GM12878 (cell line): ENCODE data around the gene PFKFB3. TPM values are rescaled to one million over a fixed set of nuclear protein-coding genes. Genes with fewer than 3 reads are reported as not detected.

Source experiments
- ATAC-seq: fragments of 200-7000 bp; cut with Tn5 transposase; 3 replicates; pipeline ENCODE4 v1.9.1; 2020; ENCODE audit warnings: mild to moderate bottlenecking, moderate library complexity
- BruUV-seq: library from RNA; stranded (reverse); fragments of 400-500 nt; replicated peaks from 2 replicates; lab custom pipeline; 2021; lab: Mats Ljungman, UMichigan
- CTCF ChIA-PET: fragments of 300-600 bp; sonication (Branson Sonifier 250); formaldehyde crosslinking; extraction: SDS; loops from one replicate; lab custom pipeline; 2021; ENCODE audit warnings: inconsistent platforms; lab: Yijun Ruan, JAX
- POLR2A ChIA-PET: fragments of 350-600 bp; formaldehyde crosslinking; extraction: SDS; loops from one replicate; lab custom pipeline; 2021; ENCODE audit warnings: inconsistent platforms; lab: Charles Lee
- RAD21 ChIA-PET: fragments of 300-600 bp; sonication (Branson Sonifier 250); formaldehyde crosslinking; loops from one replicate; lab custom pipeline; 2023; ENCODE audit warnings: antibody characterized with exemption; ENCODE audit not compliant: unreplicated experiment; lab: Charles Lee
- SMC1A ChIA-PET: fragments of 300-600 bp; sonication (Branson Sonifier 250); formaldehyde crosslinking; loops from one replicate; lab custom pipeline; 2023; ENCODE audit not compliant: unreplicated experiment, uncharacterized antibody; lab: Charles Lee
- DNase-seq: peaks from one replicate; pipeline ENCODE4 v3.0.0-alpha.2; 2011; ENCODE audit warnings: low read depth, low spot score
- FAIRE-seq: peaks from 3 replicates; lab custom pipeline; 2011; peaks lifted over from hg19 to GRCh38; lab: Jason Lieb, UNC
- H2AFZ ChIP-seq: 2 replicates; pipeline ENCODE4 v1.6.0; 2011; ENCODE audit warnings: low read depth, low read length, control low read depth; ENCODE audit not compliant: control insufficient read depth
- H3K27ac ChIP-seq: 2 replicates; pipeline ENCODE4 v1.5.1; 2011; ENCODE audit warnings: control low read depth; ENCODE audit not compliant: control insufficient read depth, insufficient read depth
- H3K27me3 ChIP-seq, 2 experiments: replicated peaks in 1 of 2; 2 replicates each; pipeline versions ENCODE4 v1.6.0 to v1.6.1; 2011; ENCODE audit warnings: low read length in 1 of 2; ENCODE audit not compliant: control insufficient read depth in 2 of 2, insufficient read depth in 2 of 2
- H3K36me3 ChIP-seq, 2 experiments: 2 replicates each; pipeline ENCODE4 v1.5.1; 2011; ENCODE audit warnings: low read length in 1 of 2; ENCODE audit not compliant: control insufficient read depth in 2 of 2, insufficient read depth in 2 of 2
- H3K4me1 ChIP-seq: 2 replicates; pipeline ENCODE4 v1.6.1; 2011; ENCODE audit warnings: mild to moderate bottlenecking, low read length, moderate library complexity, mixed read lengths; ENCODE audit not compliant: control insufficient read depth, insufficient read depth
- H3K4me2 ChIP-seq: 2 replicates; pipeline ENCODE4 v1.6.0; 2011; ENCODE audit warnings: control low read depth; ENCODE audit not compliant: control insufficient read depth, insufficient read depth
- H3K4me3 ChIP-seq: fragments of 200-600 bp; sonication (generic); 2 replicates; pipeline ENCODE4 v1.5.1; 2016
- H3K79me2 ChIP-seq: 2 replicates; pipeline ENCODE4 v1.6.0; 2011; ENCODE audit warnings: low read length; ENCODE audit not compliant: control insufficient read depth, insufficient read depth
- H3K9ac ChIP-seq: 2 replicates; pipeline ENCODE4 v1.8.0; 2011; ENCODE audit warnings: low read length, control low read depth, mixed read lengths; ENCODE audit not compliant: control insufficient read depth, insufficient read depth
- H3K9me3 ChIP-seq: replicated peaks from 3 replicates; pipeline ENCODE4 v1.5.1; 2011; ENCODE audit warnings: mild to moderate bottlenecking, low read length; ENCODE audit not compliant: control insufficient read depth, insufficient read depth
- H4K20me1 ChIP-seq: 2 replicates; pipeline ENCODE4 v1.6.0; 2011; ENCODE audit not compliant: control insufficient read depth, insufficient read depth
- FOXK2 ChIP-seq: fragments of 450-650 bp; IDR thresholded peaks from 2 replicates; pipeline ENCODE4 v1.6.1; 2017; ENCODE audit warnings: mild to moderate bottlenecking, moderate library complexity
- GABPA ChIP-seq: IDR thresholded peaks from 2 replicates; pipeline ENCODE4 v1.6.1; 2014; ENCODE audit warnings: antibody characterized with exemption, low read depth, mild to moderate bottlenecking, inconsistent platforms
- HCFC1 ChIP-seq: fragments of 150-350 bp; IDR thresholded peaks from 2 replicates; pipeline ENCODE4 v1.6.1; 2014; ENCODE audit warnings: low read length
- HDGF ChIP-seq: fragments of 450-650 bp; IDR thresholded peaks from 2 replicates; pipeline ENCODE4 v1.6.1; 2016; ENCODE audit warnings: antibody characterized with exemption
- IRF4 ChIP-seq: IDR thresholded peaks from 2 replicates; pipeline ENCODE4 v1.6.1; 2011; ENCODE audit warnings: low read depth, low read length
- LARP7 ChIP-seq: fragments of 450-650 bp; IDR thresholded peaks from 2 replicates; pipeline ENCODE4 v1.6.1; 2017; ENCODE audit warnings: mild to moderate bottlenecking
- MTA2 ChIP-seq: fragments of 450-650 bp; IDR thresholded peaks from 2 replicates; pipeline ENCODE4 v1.6.1; 2016; ENCODE audit warnings: low read depth, mild to moderate bottlenecking, moderate library complexity
- MYC ChIP-seq: IDR thresholded peaks from 2 replicates; pipeline ENCODE4 v1.6.1; 2011; ENCODE audit warnings: mild to moderate bottlenecking, low read length, moderate library complexity, inconsistent platforms; ENCODE audit not compliant: insufficient read depth, insufficient replicate concordance, insufficient read length, severe bottlenecking
- NR2C2 ChIP-seq: IDR thresholded peaks from 2 replicates; pipeline ENCODE4 v1.6.1; 2011; ENCODE audit warnings: borderline replicate concordance, low read depth; ENCODE audit not compliant: control insufficient read depth, insufficient read length
- NRF1 ChIP-seq: conservative IDR thresholded peaks from 2 replicates; pipeline ENCODE4 v1.6.1; 2011; ENCODE audit warnings: mild to moderate bottlenecking, low read depth, low read length, improper control_type of control experiment
- PML ChIP-seq: IDR thresholded peaks from 2 replicates; pipeline ENCODE4 v1.6.1; 2012; ENCODE audit warnings: low read length, inconsistent platforms
- RCOR1 ChIP-seq: conservative IDR thresholded peaks from 2 replicates; pipeline ENCODE4 v1.6.1; 2012; ENCODE audit warnings: low read depth, low read length, improper control_type of control experiment
- RFX5 ChIP-seq: IDR thresholded peaks from 2 replicates; pipeline ENCODE4 v1.6.1; 2011; ENCODE audit warnings: low read depth, low read length, improper control_type of control experiment
- SPI1 ChIP-seq: IDR thresholded peaks from 2 replicates; pipeline ENCODE4 v1.6.1; 2011; ENCODE audit warnings: low read depth, mild to moderate bottlenecking, low read length, moderate library complexity, borderline replicate concordance; ENCODE audit not compliant: insufficient read depth
- TAF1 ChIP-seq: IDR thresholded peaks from 2 replicates; pipeline ENCODE4 v1.6.1; 2011; ENCODE audit warnings: mild to moderate bottlenecking, low read depth, low read length, borderline replicate concordance
- ZZZ3 ChIP-seq: IDR thresholded peaks from 2 replicates; pipeline ENCODE4 v1.6.1; 2011; ENCODE audit warnings: low read depth; ENCODE audit not compliant: control insufficient read depth, insufficient read length
- WGBS: methylation state at CpG from one replicate; pipeline ENCODE4 v1.1.6; 2016; ENCODE audit warnings: low lambda C conversion rate; ENCODE audit not compliant: insufficient replicate concordance, insufficient coverage; ENCODE audit errors: missing lambda C conversion rate; 5-methylcytosine and 5-hydroxymethylcytosine counted together
- in situ Hi-C: fragments of 300-500 bp; cut with MboI; formaldehyde crosslinking; loops from 9 replicates; pipeline ENCODE4 v1.14.3; 2018; ENCODE audit warnings: mixed read lengths
- intact Hi-C: fragments of 100-400 bp; cut with micrococcal nuclease; formaldehyde crosslinking; loops from one replicate; pipeline ENCODE4 v1.14.2; 2022; ENCODE audit not compliant: unreplicated experiment
- polyA plus RNA-seq, 11 experiments: library from polyadenylated mRNA; depleted of rRNA in 4 of 11; unstranded in 6 of 11; stranded (reverse) in 5 of 11; fragments of >200 nt; fragmentation: Nextera tagmentation in 4 of 11; fragmentation: Illumina TruSeq in 1 of 11; extraction: Ambion mirVana in 4 of 11; extraction: Trizol in 1 of 11; gene quantifications; 1 replicate in 1 of 11; 2 replicates in 10 of 11; pipeline versions ENCODE4 v1.2.1 to v1.2.3, GENCODE V29; 2011 to 2016; ENCODE audit warnings: inconsistent platforms in 2 of 11, missing spikeins in 2 of 11, low read depth in 1 of 11
- total RNA-seq, 4 experiments: library from RNA; depleted of rRNA in 3 of 4; stranded (reverse); fragments of >200 nt in 3 of 4; fragmentation: Illumina TruSeq in 1 of 4; extraction: Trizol in 1 of 4; gene quantifications; 2 replicates each; pipeline versions ENCODE4 v1.2.1 to v1.2.3, GENCODE V29; 2013 to 2021
- TF ChIP-seq, protein P1 (sequence below): IDR thresholded peaks from 2 replicates; pipeline ENCODE4 v1.6.1; 2011; ENCODE audit warnings: borderline replicate concordance, low read depth, mild to moderate bottlenecking, moderate library complexity, mixed read lengths, low read length; ENCODE audit not compliant: insufficient read depth; ENCODE audit errors: extremely low read length
- TF ChIP-seq, protein P2 (sequence below): fragments of 450-650 bp; formaldehyde crosslinking; IDR thresholded peaks from 2 replicates; pipeline ENCODE4 v1.5.0; 2022; ENCODE audit warnings: mild to moderate bottlenecking, missing genetic modification characterization
- TF ChIP-seq, protein P3 (sequence below): IDR thresholded peaks from 2 replicates; pipeline ENCODE4 v1.6.1; 2011; ENCODE audit warnings: low read depth, mild to moderate bottlenecking, low read length, moderate library complexity, borderline replicate concordance; ENCODE audit errors: extremely low read depth

PFKFB3 gene
- total and polyA plus RNA-seq, 10 of the 15 experiments (the other 5 are each of a cell fraction or from before 2014, with no cell fraction given) = 1.6 to 46.7 (median 13.7) TPM

DNA sequence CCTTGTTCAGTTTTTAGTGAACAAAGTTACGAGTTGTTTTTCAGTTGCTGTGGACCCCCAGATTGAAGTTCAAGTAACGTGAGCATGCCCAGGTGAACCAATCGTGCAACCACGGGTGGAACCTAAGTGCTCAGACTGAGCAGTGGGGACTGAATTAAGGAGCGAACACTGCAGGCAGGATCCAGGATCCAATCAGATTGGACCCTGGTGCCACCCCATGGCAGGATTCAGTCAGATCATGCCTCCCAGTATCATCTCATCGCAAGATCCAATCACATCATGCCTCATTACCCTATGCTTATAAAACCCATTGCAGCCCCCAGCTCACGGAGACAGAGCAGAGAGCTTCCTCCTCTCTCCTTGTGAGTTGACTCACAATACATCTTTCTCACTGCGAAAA, 80.9 kb downstream of the PFKFB3 start:
- in situ Hi-C loops = no loop called here
- TF ChIP-seq FOXK2 (no peak), IRF4 (no peak), RFX5 (no peak), TAF1 (no peak), PML (no peak), GABPA (no peak), HDGF (no peak), ZZZ3 (no peak), LARP7 (no peak), HCFC1 (no peak), NRF1 (no peak), RCOR1 (no peak), NR2C2 (no peak), SPI1 (no peak), MYC (no peak), MTA2 (no peak)
- TF ChIP-seq, protein P1, sequence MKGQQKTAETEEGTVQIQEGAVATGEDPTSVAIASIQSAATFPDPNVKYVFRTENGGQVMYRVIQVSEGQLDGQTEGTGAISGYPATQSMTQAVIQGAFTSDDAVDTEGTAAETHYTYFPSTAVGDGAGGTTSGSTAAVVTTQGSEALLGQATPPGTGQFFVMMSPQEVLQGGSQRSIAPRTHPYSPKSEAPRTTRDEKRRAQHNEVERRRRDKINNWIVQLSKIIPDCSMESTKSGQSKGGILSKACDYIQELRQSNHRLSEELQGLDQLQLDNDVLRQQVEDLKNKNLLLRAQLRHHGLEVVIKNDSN = no peak
- TF ChIP-seq, protein P2, sequence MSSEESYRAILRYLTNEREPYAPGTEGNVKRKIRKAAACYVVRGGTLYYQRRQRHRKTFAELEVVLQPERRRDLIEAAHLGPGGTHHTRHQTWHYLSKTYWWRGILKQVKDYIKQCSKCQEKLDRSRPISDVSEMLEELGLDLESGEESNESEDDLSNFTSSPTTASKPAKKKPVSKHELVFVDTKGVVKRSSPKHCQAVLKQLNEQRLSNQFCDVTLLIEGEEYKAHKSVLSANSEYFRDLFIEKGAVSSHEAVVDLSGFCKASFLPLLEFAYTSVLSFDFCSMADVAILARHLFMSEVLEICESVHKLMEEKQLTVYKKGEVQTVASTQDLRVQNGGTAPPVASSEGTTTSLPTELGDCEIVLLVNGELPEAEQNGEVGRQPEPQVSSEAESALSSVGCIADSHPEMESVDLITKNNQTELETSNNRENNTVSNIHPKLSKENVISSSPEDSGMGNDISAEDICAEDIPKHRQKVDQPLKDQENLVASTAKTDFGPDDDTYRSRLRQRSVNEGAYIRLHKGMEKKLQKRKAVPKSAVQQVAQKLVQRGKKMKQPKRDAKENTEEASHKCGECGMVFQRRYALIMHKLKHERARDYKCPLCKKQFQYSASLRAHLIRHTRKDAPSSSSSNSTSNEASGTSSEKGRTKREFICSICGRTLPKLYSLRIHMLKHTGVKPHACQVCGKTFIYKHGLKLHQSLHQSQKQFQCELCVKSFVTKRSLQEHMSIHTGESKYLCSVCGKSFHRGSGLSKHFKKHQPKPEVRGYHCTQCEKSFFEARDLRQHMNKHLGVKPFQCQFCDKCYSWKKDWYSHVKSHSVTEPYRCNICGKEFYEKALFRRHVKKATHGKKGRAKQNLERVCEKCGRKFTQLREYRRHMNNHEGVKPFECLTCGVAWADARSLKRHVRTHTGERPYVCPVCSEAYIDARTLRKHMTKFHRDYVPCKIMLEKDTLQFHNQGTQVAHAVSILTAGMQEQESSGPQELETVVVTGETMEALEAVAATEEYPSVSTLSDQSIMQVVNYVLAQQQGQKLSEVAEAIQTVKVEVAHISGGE (CRISPR knock-in tag) = no peak
- TF ChIP-seq, protein P3, sequence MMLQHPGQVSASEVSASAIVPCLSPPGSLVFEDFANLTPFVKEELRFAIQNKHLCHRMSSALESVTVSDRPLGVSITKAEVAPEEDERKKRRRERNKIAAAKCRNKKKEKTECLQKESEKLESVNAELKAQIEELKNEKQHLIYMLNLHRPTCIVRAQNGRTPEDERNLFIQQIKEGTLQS = no peak
- WGBS = 68% methylated on average over 8 of the region's 8 CpGs

More for the DNA sequence above, 80.9 kb downstream of the PFKFB3 start:
- Histone ChIP-seq H4K20me1 (no peaks in the 10 kb centered on the region), H3K79me2 (no peaks in the 10 kb centered on the region), H3K36me3 (no peaks in the 10 kb centered on the region), H2AFZ (no peak overlapping the region), H3K27ac (no peak overlapping the region), H3K9me3 (no peaks in the 10 kb centered on the region; the same call in 2 of the 3 replicates), H3K4me2 (no peak overlapping the region), H3K4me1 (no peaks in the 10 kb centered on the region), H3K4me3 (no peak overlapping the region), H3K27me3 (peaks cover 0 to 4% of the 10 kb centered on the region in 2 experiments; a peak in 1 of 4 replicates), H3K9ac (no peak overlapping the region)
- ATAC-seq = no peak
- ChIA-PET CTCF (interaction anchor here (0.8 to 1.0 kb wide), 2 partner anchors 30 to 175 kb away, joined by 3 read pairs; no protein-coding TSS in a partner anchor), RAD21 (no interaction called here), SMC1A (interaction anchor here (1.0 to 4.0 kb wide), 6 partner anchors 8 to 123 kb away, joined by 3 to 15 read pairs (median 4); no protein-coding TSS in a partner anchor), POLR2A (interaction anchor here (0.5 kb wide), 1 partner anchor 16 kb away, joined by 3 read pairs; no protein-coding TSS in a partner anchor)
- no peak for FAIRE-seq
- BruUV-seq = no TSS peak
- DNase-seq = no peak
- intact Hi-C loops = no loop called here
